ENCODE measurements around the gene MTCL3.

Gene MTCL3

GRCh38 chr6:127471379-127472255 lies 47.5 kb downstream of the MTCL3 start:
- Histone ChIP-seq H3K9me3 (no peaks in the 10 kb centered on the region), H3K27ac (no peak overlapping the region), H3K4me3 (no peak overlapping the region), H3K4me2 (no peak overlapping the region), H3K4me1 (peaks cover 6% of the 10 kb centered on the region; the same call in 1 of the 3 replicates)
- 62% methylated on average over 5 of the region's 5 CpGs for WGBS (ENCODE audit: missing lambda C conversion rate)
- ATAC-seq (no peak), DNase-seq (ENCODE audit: low read depth in 1 of 2, low spot score in 1 of 2) (no peak), FAIRE-seq (no peak)
- CTCF ChIA-PET = no interaction called here
- TF ChIP-seq BHLHE40 (IDR thresholded peaks at IDR 0.05; ENCODE audit: low read depth, low read length) (no peak), RFX5 (IDR thresholded peaks at IDR 0.05) (no peak), MAZ (IDR thresholded peaks at IDR 0.05; ENCODE audit: borderline replicate concordance, low read depth, low read length) (no peak), FOSB (CRISPR knock-in tag; IDR thresholded peaks at IDR 0.05) (no peak), ESRRA (IDR thresholded peaks at IDR 0.05; ENCODE audit: borderline replicate concordance, low read length) (no peak), EP300 (IDR thresholded peaks at IDR 0.05) (no peak), HDAC2 (IDR thresholded peaks at IDR 0.05) (no peak), CHD2 (IDR thresholded peaks at IDR 0.05; ENCODE audit: low read length, partially characterized antibody) (no peak), POLR2AphosphoS2 (conservative IDR thresholded peaks at IDR 0.05; ENCODE audit: low read length) (no peak), SMC3 (IDR thresholded peaks at IDR 0.05) (no peak), PHF8 (IDR thresholded peaks at IDR 0.05; ENCODE audit: borderline replicate concordance, low read depth) (no peak), ZC3H11A (IDR thresholded peaks at IDR 0.05) (no peak), CEBPB (IDR thresholded peaks at IDR 0.05) (no peak), MAX (IDR thresholded peaks at IDR 0.05) (no peak), FOXS1 (CRISPR knock-in tag; IDR thresholded peaks at IDR 0.05) (no peak), CHD4 (IDR thresholded peaks at IDR 0.05; ENCODE audit: borderline replicate concordance) (no peak)
- TF ChIP-seq, protein P1, sequence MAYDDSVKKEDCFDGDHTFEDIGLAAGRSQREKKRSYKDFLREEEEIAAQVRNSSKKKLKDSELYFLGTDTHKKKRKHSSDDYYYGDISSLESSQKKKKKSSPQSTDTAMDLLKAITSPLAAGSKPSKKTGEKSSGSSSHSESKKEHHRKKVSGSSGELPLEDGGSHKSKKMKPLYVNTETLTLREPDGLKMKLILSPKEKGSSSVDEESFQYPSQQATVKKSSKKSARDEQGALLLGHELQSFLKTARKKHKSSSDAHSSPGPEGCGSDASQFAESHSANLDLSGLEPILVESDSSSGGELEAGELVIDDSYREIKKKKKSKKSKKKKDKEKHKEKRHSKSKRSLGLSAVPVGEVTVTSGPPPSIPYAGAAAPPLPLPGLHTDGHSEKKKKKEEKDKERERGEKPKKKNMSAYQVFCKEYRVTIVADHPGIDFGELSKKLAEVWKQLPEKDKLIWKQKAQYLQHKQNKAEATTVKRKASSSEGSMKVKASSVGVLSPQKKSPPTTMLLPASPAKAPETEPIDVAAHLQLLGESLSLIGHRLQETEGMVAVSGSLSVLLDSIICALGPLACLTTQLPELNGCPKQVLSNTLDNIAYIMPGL (CRISPR knock-in tag; IDR thresholded peaks at IDR 0.05; ENCODE audit: borderline replicate concordance) = no peak
- TF ChIP-seq, protein P2, sequence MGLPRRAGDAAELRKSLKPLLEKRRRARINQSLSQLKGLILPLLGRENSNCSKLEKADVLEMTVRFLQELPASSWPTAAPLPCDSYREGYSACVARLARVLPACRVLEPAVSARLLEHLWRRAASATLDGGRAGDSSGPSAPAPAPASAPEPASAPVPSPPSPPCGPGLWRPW (IDR thresholded peaks at IDR 0.05) = no peak
- POLR2A ChIA-PET = no interaction called here

DNA sequence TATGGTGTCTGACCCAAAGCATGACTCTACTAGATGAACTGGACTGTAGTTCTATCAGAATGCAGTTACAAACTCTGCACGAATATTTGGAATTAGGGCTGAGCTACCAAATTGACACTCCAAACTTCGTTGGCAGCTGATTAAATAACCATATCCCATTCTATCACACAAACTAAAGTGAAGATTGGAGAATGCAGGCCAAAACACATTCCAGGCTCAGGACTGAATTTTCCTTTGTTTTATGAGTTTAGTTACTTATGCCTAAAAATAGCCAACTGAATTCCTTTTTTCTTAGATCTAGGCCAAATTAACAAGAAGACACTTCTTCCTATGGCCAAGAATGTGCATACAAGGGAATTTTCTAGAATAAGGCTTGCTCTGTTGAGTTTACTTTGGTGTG lies 50.2 kb downstream of the MTCL3 start:
- ATAC-seq (no peak), FAIRE-seq (no peak), DNase-seq (ENCODE audit: low read depth in 1 of 2, low spot score in 1 of 2) (no peak)
- H3K4me3 ChIP-seq = no peak overlapping the region
- no peak overlapping the region for H3K27ac ChIP-seq
- H3K4me1 ChIP-seq = peaks cover 6% of the 10 kb centered on the region; the same call in 1 of the 3 replicates
- WGBS (ENCODE audit: missing lambda C conversion rate) = 87% methylated on average over 2 of the region's 2 CpGs
- no peaks in the 10 kb centered on the region for H3K9me3 ChIP-seq
- TF ChIP-seq CBX8 (IDR thresholded peaks at IDR 0.05) (no peak), ESRRA (IDR thresholded peaks at IDR 0.05; ENCODE audit: borderline replicate concordance, low read length) (no peak), MAZ (IDR thresholded peaks at IDR 0.05; ENCODE audit: borderline replicate concordance, low read depth, low read length) (no peak)
- TF ChIP-seq, protein P2 (IDR thresholded peaks at IDR 0.05) = no peak
- ChIA-PET CTCF (interaction anchor here (0.8 to 1.7 kb wide), 2 partner anchors 9 to 71 kb away, joined by 3 to 7 read pairs; no protein-coding TSS in a partner anchor), POLR2A (no interaction called here)
- H3K4me2 ChIP-seq = no peak overlapping the region

DNA sequence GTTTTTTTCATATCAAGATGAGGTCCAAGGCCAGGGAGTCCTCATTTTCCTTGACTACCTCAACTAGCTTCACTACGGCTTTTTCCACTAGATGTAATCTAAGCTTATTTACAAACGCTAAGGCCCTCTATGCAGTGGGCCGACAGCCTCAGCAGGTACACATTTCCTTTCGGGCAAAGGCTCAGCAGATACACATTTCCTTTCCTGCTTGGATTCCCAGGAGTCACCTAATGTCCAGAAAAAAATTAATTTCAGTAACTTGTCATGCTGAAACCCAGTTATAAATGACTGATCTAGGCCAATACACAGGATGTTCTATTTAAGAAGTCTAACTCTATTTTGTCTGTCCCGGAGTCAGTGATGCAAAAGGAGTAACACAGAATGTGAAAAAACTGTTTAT lies 52.7 kb downstream of the MTCL3 start:
- Histone ChIP-seq H3K4me1 (no peaks in the 10 kb centered on the region), H3K9me3 (no peaks in the 10 kb centered on the region), H3K4me2 (no peak overlapping the region), H3K27ac (no peak overlapping the region), H3K4me3 (no peak overlapping the region)
- ATAC-seq (no peak), FAIRE-seq (no peak), DNase-seq (ENCODE audit: low read depth in 1 of 2, low spot score in 1 of 2) (no peak)
- CTCF ChIA-PET = interaction anchor here (1.2 to 3.1 kb wide), 7 partner anchors 17 to 164 kb away, joined by 3 to 27 read pairs (median 6); no protein-coding TSS in a partner anchor
- TF ChIP-seq, protein P3, sequence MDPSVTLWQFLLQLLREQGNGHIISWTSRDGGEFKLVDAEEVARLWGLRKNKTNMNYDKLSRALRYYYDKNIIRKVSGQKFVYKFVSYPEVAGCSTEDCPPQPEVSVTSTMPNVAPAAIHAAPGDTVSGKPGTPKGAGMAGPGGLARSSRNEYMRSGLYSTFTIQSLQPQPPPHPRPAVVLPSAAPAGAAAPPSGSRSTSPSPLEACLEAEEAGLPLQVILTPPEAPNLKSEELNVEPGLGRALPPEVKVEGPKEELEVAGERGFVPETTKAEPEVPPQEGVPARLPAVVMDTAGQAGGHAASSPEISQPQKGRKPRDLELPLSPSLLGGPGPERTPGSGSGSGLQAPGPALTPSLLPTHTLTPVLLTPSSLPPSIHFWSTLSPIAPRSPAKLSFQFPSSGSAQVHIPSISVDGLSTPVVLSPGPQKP (IDR thresholded peaks at IDR 0.05; ENCODE audit: low read depth, low read length) = no peak
- TF ChIP-seq GATA3 (IDR thresholded peaks at IDR 0.05; ENCODE audit: borderline replicate concordance) (no peak), CHD4 (IDR thresholded peaks at IDR 0.05; ENCODE audit: borderline replicate concordance) (no peak), HEYL (CRISPR knock-in tag; IDR thresholded peaks at IDR 0.05) (no peak), EHF (CRISPR knock-in tag; IDR thresholded peaks at IDR 0.05) (no peak), RFX5 (IDR thresholded peaks at IDR 0.05) (no peak), SREBF2 (IDR thresholded peaks at IDR 0.05) (no peak)
- POLR2A ChIA-PET = no interaction called here
- WGBS (ENCODE audit: missing lambda C conversion rate) = 90% methylated on average over 5 of the region's 5 CpGs
